Suprapubic skin (tissue), 4 donors: ENCODE results near the gene AGAP1.

Experiments used
- CTCF ChIP-seq, 2 donors: fragments of 200-600 bp in 1 of 2; fragments of 450-650 bp in 1 of 2; sonication (generic) in 1 of 2; IDR thresholded peaks; one replicate each; pipeline ENCODE4 v1.5.1; 2016 to 2019; ENCODE audit warnings: antibody characterized with exemption in 2 of 2, mild to moderate bottlenecking in 1 of 2, moderate library complexity in 1 of 2
- EP300 ChIP-seq: sonication (generic); formaldehyde crosslinking; IDR thresholded peaks from one replicate; pipeline ENCODE4 v1.6.1; 2017; ENCODE audit warnings: antibody characterized with exemption
- POLR2AphosphoS5 ChIP-seq, 3 donors: sonication (generic); formaldehyde crosslinking; IDR thresholded peaks; one replicate each; pipeline ENCODE4 v1.6.1; 2017; ENCODE audit warnings: antibody characterized with exemption in 3 of 3

DNA sequence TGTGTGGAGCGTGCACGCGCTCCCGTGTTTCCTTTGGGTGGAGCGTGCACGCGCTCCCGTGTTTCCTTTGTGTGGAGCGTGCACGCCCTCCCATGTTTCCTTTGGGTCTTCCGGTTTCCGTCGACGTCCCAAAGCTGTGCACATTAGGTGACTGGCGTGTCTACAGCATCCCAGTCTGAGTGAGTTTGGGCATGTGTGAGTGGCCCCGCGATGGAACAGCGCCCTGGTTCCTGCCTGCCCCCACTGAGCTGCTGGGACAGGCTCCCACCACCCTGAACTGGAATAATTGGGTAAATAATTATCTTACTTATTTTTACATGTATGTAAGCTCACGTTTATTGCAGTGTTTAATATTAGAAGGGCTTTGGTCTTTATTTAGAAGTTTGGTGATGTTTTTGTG lies 104.2 kb downstream of the AGAP1 start:
- TF ChIP-seq POLR2AphosphoS5 (IDR thresholded peaks at IDR 0.05) (no peak), CTCF (IDR thresholded peaks at IDR 0.05) (no peak), EP300 (no peak)
